Skeletal muscle tissue (tissue), 4 donors: ENCODE results near the gene LRIG1. TPM values are rescaled to one million over a fixed set of nuclear protein-coding genes. Genes with fewer than 3 reads are reported as not detected.
"Not testable (repeated sequence)": the region's sequence is repeated elsewhere in the genome, so short reads cannot be mapped to it uniquely, and the experiment has no call there.

ENCODE experiments used
- H3K27ac ChIP-seq: one replicate; pipeline ENCODE4 v1.7.0; 2013; ENCODE audit warnings: mild to moderate bottlenecking, low read depth, low read length, inconsistent platforms
- H3K27me3 ChIP-seq, 3 donors: one replicate each; pipeline ENCODE4 v1.7.0; 2013; ENCODE audit warnings: low read length in 3 of 3; ENCODE audit not compliant: control insufficient read depth in 3 of 3, insufficient read depth in 3 of 3
- H3K36me3 ChIP-seq, 3 donors: one replicate each; pipeline ENCODE4 v1.7.0; 2013; ENCODE audit warnings: low read length in 3 of 3; ENCODE audit not compliant: control insufficient read depth in 3 of 3, insufficient read depth in 3 of 3
- H3K4me1 ChIP-seq, 3 donors: one replicate each; pipeline ENCODE4 v1.7.0; 2013; ENCODE audit warnings: low read length in 3 of 3, mild to moderate bottlenecking in 3 of 3; ENCODE audit not compliant: control insufficient read depth in 3 of 3, insufficient read depth in 3 of 3
- H3K4me3 ChIP-seq, 3 donors: one replicate each; pipeline ENCODE4 v1.7.0; 2013; ENCODE audit warnings: low read length in 3 of 3
- H3K9ac ChIP-seq, 3 donors: one replicate each; pipeline ENCODE4 v1.7.0; 2013; ENCODE audit warnings: low read length in 3 of 3, mild to moderate bottlenecking in 3 of 3, moderate library complexity in 2 of 3, low read depth in 1 of 3
- H3K9me3 ChIP-seq, 3 donors: one replicate each; pipeline ENCODE4 v1.7.0; 2013; ENCODE audit warnings: low read length in 3 of 3; ENCODE audit not compliant: control insufficient read depth in 3 of 3
- total RNA-seq: library from RNA; depleted of rRNA; stranded (reverse); fragments of >200 nt; gene quantifications from one replicate; pipeline ENCODE4 v1.2.3, GENCODE V29; 2014
- donor health status: Osteomylitis.

The LRIG1 gene
- total RNA-seq, 1 donor from 2014 or later, result 135 TPM

DNA sequence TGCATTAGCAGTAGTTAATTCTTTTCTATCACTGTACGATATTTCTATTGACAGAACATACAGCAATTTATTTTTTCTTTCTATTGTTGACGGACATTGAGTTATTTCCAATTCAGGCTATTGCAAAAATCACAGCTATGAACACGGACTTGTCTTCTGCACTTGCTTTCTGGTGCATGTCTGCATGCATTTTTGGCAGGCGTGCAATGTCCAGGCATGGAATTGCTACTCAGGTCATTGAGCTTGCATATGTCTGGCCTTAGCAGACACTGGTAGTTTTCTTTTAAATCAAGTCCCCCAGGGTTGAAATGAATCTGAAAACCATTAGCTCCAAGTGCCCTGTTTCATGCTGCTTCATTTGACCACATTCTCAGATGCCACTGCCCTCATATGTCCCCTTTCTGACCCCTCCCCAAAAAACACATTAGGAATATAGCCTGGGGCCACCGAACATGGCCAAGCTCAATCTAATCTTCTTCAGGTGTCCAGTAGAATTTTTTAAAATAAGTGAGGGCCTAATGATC, 72.8 kb downstream of the LRIG1 start:
- H3K36me3 ChIP-seq, result no peaks in the 10 kb centered on the region
- H3K4me1 ChIP-seq, result peaks cover 70 to 91% (median 70%) of the 10 kb centered on the region in 3 donors
- peak overlapping the region; percentile 24 to 48 (median 46) for H3K9ac ChIP-seq
- H3K27ac ChIP-seq, result peak overlapping the region; percentile 67
- H3K4me3 ChIP-seq, result peak overlapping the region in 1 of 3 donors; percentile 2
- H3K27me3 ChIP-seq, result no peaks in the 10 kb centered on the region
- H3K9me3 ChIP-seq, result no peaks in the 10 kb centered on the region

DNA sequence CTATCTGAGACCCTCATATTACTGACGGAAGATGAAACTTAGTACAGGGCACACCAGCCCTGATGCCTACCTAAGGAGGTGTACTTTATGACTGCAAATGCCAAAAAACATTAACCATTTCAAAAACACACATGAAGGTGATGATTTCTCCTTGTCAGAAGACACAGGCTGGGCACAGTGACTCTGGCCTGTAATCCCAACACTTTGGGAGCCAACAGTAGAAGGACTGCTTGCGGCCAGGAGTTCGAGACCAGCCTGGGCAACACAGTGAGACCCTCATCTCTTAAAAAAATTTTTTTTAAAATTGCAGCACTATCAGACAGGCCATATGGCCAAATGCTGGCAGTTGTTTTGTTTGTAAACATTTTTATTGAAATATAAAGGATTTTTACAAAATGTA, 73.5 kb downstream of the LRIG1 start:
- H3K4me1 ChIP-seq, result peaks cover 64 to 84% (median 64%) of the 10 kb centered on the region in 3 donors

DNA sequence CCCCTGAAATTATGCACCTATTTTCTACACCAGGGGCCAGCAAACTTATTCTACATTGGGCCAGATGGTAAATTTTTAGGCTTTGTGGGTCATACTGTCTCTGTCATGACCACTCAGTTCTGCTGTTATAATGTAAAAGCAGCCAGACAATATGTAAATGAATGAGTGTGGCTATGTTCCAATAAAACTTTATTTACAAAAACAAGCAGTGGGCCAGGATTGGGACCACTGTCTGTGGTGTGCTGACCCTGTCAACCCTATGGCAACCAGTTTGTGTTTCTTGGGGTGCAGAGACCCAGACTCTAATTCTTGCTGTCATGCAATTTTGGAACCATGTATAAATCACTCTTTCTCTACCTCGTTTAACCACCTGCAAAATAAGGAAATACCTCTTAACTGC, 74.7 kb downstream of the LRIG1 start:
- H3K4me1 ChIP-seq, result peaks cover 53 to 72% (median 56%) of the 10 kb centered on the region in 3 donors
- H3K27ac ChIP-seq, result peak overlapping the region; percentile 31
- H3K9me3 ChIP-seq, result peaks cover 0 to 2% (median 1%) of the 10 kb centered on the region in 3 donors
- no peaks in the 10 kb centered on the region for H3K27me3 ChIP-seq
- H3K9ac ChIP-seq, result no peak overlapping the region
- no peaks in the 10 kb centered on the region for H3K36me3 ChIP-seq
- no peak overlapping the region for H3K4me3 ChIP-seq

More for the DNA sequence above, 73.5 kb downstream of the LRIG1 start:
- H3K4me3 ChIP-seq, result no peak overlapping the region
- no peaks in the 10 kb centered on the region for H3K36me3 ChIP-seq
- no peaks in the 10 kb centered on the region for H3K27me3 ChIP-seq
- H3K9ac ChIP-seq, result no peak overlapping the region
- no peak overlapping the region for H3K27ac ChIP-seq
- H3K9me3 ChIP-seq, result no peaks in the 10 kb centered on the region

DNA sequence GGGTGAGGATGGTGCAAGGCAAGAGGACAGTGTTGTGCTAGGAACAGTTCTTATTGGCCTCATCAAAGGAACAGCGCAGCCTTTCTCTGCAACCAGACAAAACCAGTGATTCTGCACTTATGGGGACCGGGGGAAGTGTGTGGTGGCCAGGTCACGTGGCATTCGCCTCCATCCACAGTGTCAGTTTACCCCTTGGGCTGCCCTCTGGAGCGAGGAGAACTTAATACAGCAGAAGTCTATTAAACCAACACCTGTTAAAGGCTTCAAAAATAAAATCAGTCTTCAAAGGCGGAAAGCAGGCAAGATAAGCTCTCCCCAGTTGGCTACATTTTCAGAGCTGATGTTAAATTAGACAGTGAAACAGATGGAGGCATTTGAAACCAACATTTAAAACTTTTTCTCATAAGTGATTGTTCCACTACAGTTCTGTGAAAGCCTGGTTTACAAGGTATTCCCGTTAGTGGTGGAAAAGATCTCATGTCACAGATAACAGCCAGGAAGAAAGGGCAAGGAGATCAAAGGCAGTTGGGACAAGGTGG, 75.2 kb downstream of the LRIG1 start:
- peak overlapping the region in 2 of 3 donors; percentile 39 to 42 for H3K4me3 ChIP-seq
- H3K4me1 ChIP-seq, result peaks cover 50 to 67% (median 51%) of the 10 kb centered on the region in 3 donors
- H3K27me3 ChIP-seq, result no peaks in the 10 kb centered on the region
- H3K27ac ChIP-seq, result peak overlapping the region; percentile 31
- H3K9ac ChIP-seq, result peak overlapping the region; percentile 9 to 60 (median 34)
- peaks cover 0 to 2% (median 1%) of the 10 kb centered on the region in 3 donors for H3K9me3 ChIP-seq
- no peaks in the 10 kb centered on the region for H3K36me3 ChIP-seq

DNA sequence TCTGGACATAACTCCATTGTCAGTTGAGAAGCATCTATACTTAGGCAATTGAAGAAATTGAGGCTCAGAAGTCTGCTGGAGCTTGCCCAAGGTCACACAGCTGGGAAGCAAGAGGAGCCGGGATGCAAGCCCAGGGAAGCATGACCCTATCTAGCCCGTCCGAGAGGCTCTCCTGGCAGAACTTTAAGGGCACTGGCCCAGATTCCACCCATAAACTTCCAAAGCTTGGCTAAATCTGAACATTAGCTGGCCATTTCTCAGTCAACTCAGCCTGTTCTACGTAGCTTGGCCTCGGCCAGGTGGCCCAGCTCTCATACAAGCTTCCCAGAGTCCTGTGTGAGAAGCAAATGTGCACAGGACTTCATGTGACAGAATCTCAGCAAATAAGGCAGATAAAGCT, 75.8 kb downstream of the LRIG1 start:
- H3K4me1 ChIP-seq, result peaks cover 45 to 62% (median 46%) of the 10 kb centered on the region in 3 donors
- peaks cover 0 to 2% (median 1%) of the 10 kb centered on the region in 3 donors for H3K9me3 ChIP-seq
- peak overlapping the region; percentile 31 for H3K27ac ChIP-seq
- H3K27me3 ChIP-seq, result no peaks in the 10 kb centered on the region
- peak overlapping the region in 1 of 3 donors; percentile 39 for H3K4me3 ChIP-seq
- H3K36me3 ChIP-seq, result no peaks in the 10 kb centered on the region
- peak overlapping the region in 2 of 3 donors; percentile 9 to 34 for H3K9ac ChIP-seq

DNA sequence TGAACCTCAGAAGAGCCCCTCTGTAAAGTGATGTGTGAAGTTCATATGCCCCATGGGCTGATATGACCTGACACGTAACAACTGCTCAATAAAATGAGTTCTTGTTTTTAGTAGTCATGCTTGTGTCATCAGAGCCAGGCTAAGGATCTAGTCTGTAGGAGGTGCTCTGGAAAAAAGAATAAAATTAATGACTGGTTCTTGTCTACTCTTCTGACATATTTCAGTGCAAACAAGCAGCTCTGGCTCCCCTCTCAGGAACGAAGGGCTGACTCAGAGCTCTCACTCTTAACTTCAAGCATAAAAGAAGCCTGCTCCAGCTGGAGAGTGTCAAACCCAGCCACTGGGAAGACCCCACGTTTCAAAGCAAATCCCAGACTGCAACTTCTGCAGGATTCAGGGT, 77.0 kb downstream of the LRIG1 start:
- peak overlapping the region; percentile 2 for H3K27ac ChIP-seq
- peaks cover 46 to 61% (median 47%) of the 10 kb centered on the region in 3 donors for H3K4me1 ChIP-seq
- H3K27me3 ChIP-seq, result no peaks in the 10 kb centered on the region
- no peak overlapping the region for H3K4me3 ChIP-seq
- H3K9ac ChIP-seq, result no peak overlapping the region
- H3K9me3 ChIP-seq, result peaks cover 0 to 2% (median 1%) of the 10 kb centered on the region in 3 donors
- no peaks in the 10 kb centered on the region for H3K36me3 ChIP-seq

DNA sequence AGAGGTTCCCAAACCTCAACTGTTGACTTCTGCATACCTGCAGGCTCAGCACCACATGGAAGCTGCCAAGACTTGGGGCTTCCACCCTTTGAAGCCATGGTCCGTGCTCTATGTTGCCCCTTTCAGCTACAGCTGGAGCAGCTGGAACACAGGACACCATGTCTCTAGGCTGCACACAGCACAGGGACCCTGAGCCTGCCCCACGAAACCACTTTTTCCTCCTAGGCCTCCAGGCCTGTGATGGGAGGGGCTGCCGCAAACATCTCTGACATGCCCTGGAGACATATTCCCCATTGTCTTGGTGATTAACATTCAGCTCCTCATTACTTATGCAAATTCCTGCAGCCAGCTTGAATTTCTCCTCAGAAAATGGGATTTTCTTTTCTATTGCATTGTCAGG, 78.9 kb downstream of the LRIG1 start:
- not testable (repeated sequence) for H3K4me3 ChIP-seq, H3K9ac ChIP-seq, H3K27ac ChIP-seq, H3K36me3 ChIP-seq, H3K9me3 ChIP-seq, H3K27me3 ChIP-seq
- H3K4me1 ChIP-seq, result peaks cover 34 to 54% (median 37%) of the 10 kb centered on the region in 3 donors

DNA sequence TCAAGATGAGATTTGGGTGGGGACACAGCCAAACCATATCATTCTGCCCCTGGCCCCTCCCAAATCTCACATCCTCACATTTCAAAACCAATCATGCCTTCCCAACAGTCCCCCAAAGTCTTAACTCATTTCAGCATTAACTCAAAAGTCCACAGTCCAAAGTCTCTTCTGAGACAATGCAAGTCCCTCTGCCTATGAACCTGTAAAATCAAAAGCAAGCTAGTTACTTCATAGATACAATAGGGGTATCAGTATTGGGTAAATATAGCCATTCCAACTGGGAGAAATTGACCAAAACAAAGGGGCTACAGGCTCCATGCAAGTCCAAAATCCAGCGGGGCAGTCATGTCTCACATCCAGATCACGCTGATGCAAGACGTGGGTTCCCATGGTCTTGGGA, 79.7 kb downstream of the LRIG1 start:
- H3K27me3 ChIP-seq, H3K36me3 ChIP-seq, H3K9ac ChIP-seq, H3K4me3 ChIP-seq, H3K9me3 ChIP-seq, H3K27ac ChIP-seq: not testable (repeated sequence)
- H3K4me1 ChIP-seq, result peaks cover 41 to 51% (median 41%) of the 10 kb centered on the region in 3 donors

DNA sequence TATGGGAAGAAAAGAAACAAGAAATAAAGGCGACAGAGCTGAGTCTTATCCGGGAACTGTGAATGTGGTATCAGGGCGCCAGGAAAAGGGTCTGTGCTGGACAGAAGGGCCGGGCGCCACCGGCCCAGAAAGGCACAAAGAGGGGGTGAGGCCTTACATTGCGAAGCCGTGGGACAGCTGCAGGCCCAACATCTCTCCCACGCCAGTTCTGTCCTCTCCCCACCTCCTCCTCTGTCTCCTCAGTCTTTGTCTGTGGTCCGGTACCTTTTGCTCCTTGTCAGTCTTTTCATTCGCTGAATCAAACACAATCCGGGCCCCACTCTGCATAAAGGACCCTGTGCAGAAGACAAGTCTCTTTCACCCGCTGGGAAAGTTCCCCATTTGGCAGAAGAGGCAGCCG, 81.8 kb downstream of the LRIG1 start:
- no peaks in the 10 kb centered on the region for H3K27me3 ChIP-seq
- peak overlapping the region in 2 of 3 donors; percentile 9 to 28 for H3K9ac ChIP-seq
- H3K36me3 ChIP-seq, result peaks cover 2 to 19% (median 17%) of the 10 kb centered on the region in 3 donors
- peaks cover 0 to 2% (median 1%) of the 10 kb centered on the region in 3 donors for H3K9me3 ChIP-seq
- H3K27ac ChIP-seq, result peak overlapping the region; percentile 73
- peaks cover 25 to 35% (median 30%) of the 10 kb centered on the region in 3 donors for H3K4me1 ChIP-seq
- no peak overlapping the region for H3K4me3 ChIP-seq

DNA sequence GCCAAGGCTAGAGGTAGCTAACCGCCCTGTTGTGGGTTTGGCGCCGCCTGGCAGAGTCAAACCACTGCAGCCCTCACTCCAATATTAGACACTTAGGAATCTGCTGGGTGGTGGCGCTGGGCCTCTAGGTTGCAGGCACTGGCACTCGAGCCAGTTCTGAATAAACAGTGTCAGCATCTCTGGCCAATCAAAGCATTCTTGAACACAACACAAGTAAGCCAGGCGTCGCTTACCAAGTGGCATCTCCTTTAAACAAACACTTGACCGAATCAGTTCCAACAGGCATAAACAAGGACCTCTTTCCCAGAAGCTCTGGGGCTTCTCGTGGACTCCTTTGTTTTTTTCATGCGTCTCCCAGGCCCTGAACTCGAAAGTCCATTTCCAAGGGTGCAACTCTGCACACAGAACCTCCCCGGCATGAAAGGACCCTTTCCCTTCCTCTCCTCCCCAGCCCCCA, 82.3 kb downstream of the LRIG1 start:
- peaks cover 0 to 2% (median 1%) of the 10 kb centered on the region in 3 donors for H3K9me3 ChIP-seq
- no peak overlapping the region for H3K4me3 ChIP-seq
- peak overlapping the region; percentile 73 for H3K27ac ChIP-seq
- H3K36me3 ChIP-seq, result peaks cover 4 to 21% (median 17%) of the 10 kb centered on the region in 3 donors
- no peaks in the 10 kb centered on the region for H3K27me3 ChIP-seq
- H3K9ac ChIP-seq, result peak overlapping the region in 2 of 3 donors; percentile 9 to 28
- peaks cover 22 to 32% (median 29%) of the 10 kb centered on the region in 3 donors for H3K4me1 ChIP-seq
